K562 (cell line): Measurements from ENCODE around the gene MAP2K3. TPM values are rescaled to one million over a fixed set of nuclear protein-coding genes. Genes with fewer than 3 reads are reported as not detected.
A peak's percentile ranks its signal among the peaks of the same experiment; 100 is the strongest.

Experiments used
- ARNT ChIP-seq, 2 experiments: fragments of 450-650 bp; IDR thresholded peaks; 2 replicates each; pipeline ENCODE4 v1.6.1; 2016; ENCODE audit warnings: mild to moderate bottlenecking in 1 of 2
- ATF1 ChIP-seq, 2 experiments: fragments of 450-650 bp in 1 of 2; IDR thresholded peaks; 2 replicates each; pipeline ENCODE4 v1.6.1; 2016; ENCODE audit warnings: missing compliant biosample characterization in 1 of 2, missing genetic modification characterization in 1 of 2
- CHD1 ChIP-seq: fragments of 200-600 bp; sonication (generic); IDR thresholded peaks from one replicate; pipeline ENCODE4 v1.6.1; 2012; ENCODE audit warnings: mild to moderate bottlenecking, moderate library complexity, low read length, inconsistent platforms
- HIVEP1 ChIP-seq: fragments of 250-450 bp; sonication (Bioruptor Pico); IDR thresholded peaks from 2 replicates; pipeline ENCODE4 v1.4.0; 2020; ENCODE audit warnings: mild to moderate bottlenecking
- JUNB ChIP-seq: fragments of 450-650 bp; formaldehyde crosslinking; conservative IDR thresholded peaks from 2 replicates; pipeline ENCODE4 v1.4.0; 2020; ENCODE audit warnings: mild to moderate bottlenecking
- KLF16 ChIP-seq: IDR thresholded peaks from 2 replicates; pipeline ENCODE4 v1.6.1; 2016; ENCODE audit warnings: antibody characterized with exemption
- MXD1 ChIP-seq: fragments of 250-450 bp; sonication (Bioruptor Pico); IDR thresholded peaks from 2 replicates; pipeline ENCODE4 v1.8.0; 2021; ENCODE audit warnings: borderline replicate concordance, mild to moderate bottlenecking, moderate library complexity; ENCODE audit not compliant: poor library complexity, severe bottlenecking
- NRF1 ChIP-seq, 2 experiments: fragments of 450-650 bp; IDR thresholded peaks in 1 of 2; conservative IDR thresholded peaks in 1 of 2; 2 replicates each; pipeline ENCODE4 v1.6.1; 2014; ENCODE audit warnings: mild to moderate bottlenecking in 2 of 2
- NUFIP1 ChIP-seq: fragments of 450-650 bp; IDR thresholded peaks from 2 replicates; pipeline ENCODE4 v1.6.1; 2018; ENCODE audit not compliant: partially characterized antibody
- PHF20 ChIP-seq: fragments of 450-650 bp; IDR thresholded peaks from 2 replicates; pipeline ENCODE4 v1.6.1; 2018; ENCODE audit not compliant: partially characterized antibody
- POLR2AphosphoS5 ChIP-seq: IDR thresholded peaks from 2 replicates; pipeline ENCODE4 v1.6.1; 2011; ENCODE audit warnings: mild to moderate bottlenecking, low read depth, low read length, moderate library complexity; ENCODE audit not compliant: control insufficient read depth, insufficient read depth
- POLR3G ChIP-seq: IDR thresholded peaks from 2 replicates; pipeline ENCODE4 v1.6.1; 2011; ENCODE audit not compliant: insufficient read length, insufficient replicate concordance; ENCODE audit errors: extremely low read depth
- SAFB2 ChIP-seq: fragments of 200-400 bp; formaldehyde crosslinking; IDR thresholded peaks from 2 replicates; pipeline ENCODE4 v1.6.1; 2018; ENCODE audit warnings: borderline replicate concordance, low read length, low read depth, moderate library complexity; ENCODE audit not compliant: severe bottlenecking
- TCF3 ChIP-seq: sonication (generic); formaldehyde crosslinking; IDR thresholded peaks from 2 replicates; pipeline ENCODE4 v1.4.0; 2020; ENCODE audit warnings: mild to moderate bottlenecking, missing genetic modification reagents
- TRIM25 ChIP-seq: fragments of 450-650 bp; IDR thresholded peaks from 2 replicates; pipeline ENCODE4 v1.7.0; 2016; ENCODE audit warnings: borderline replicate concordance
- ZNF12 ChIP-seq: sonication (generic); formaldehyde crosslinking; IDR thresholded peaks from 2 replicates; pipeline ENCODE4 v1.4.0; 2020; ENCODE audit warnings: mild to moderate bottlenecking, missing genetic modification reagents
- ZNF197 ChIP-seq: fragments of 200-800 bp; sonication (Bioruptor generic); IDR thresholded peaks from 2 replicates; pipeline ENCODE4 v1.6.1; 2016; ENCODE audit warnings: low read depth, missing genetic modification characterization, missing compliant biosample characterization
- ZNF316 ChIP-seq: fragments of 450-650 bp; IDR thresholded peaks from 2 replicates; pipeline ENCODE4 v1.6.1; 2016
- ZNF561 ChIP-seq: fragments of 450-650 bp; formaldehyde crosslinking; conservative IDR thresholded peaks from 2 replicates; pipeline ENCODE4 v1.4.0; 2020; ENCODE audit warnings: mild to moderate bottlenecking, moderate library complexity
- ZNF77 ChIP-seq: fragments of 250-450 bp; sonication (Bioruptor Pico); IDR thresholded peaks from 2 replicates; pipeline ENCODE4 v1.5.0; 2020
- polyA plus RNA-seq, 8 experiments: library from polyadenylated mRNA; depleted of rRNA in 4 of 8; stranded (reverse) in 5 of 8; unstranded in 3 of 8; fragments of >200 nt; fragmentation: Nextera tagmentation in 2 of 8; fragmentation: Illumina TruSeq in 1 of 8; extraction: Ambion mirVana in 2 of 8; extraction: Trizol in 1 of 8; gene quantifications; 2 replicates each; pipeline versions ENCODE4 v1.2.1 to v1.2.3, GENCODE V29; 2011 to 2014; ENCODE audit warnings: inconsistent platforms in 1 of 8, missing spikeins in 1 of 8
- total RNA-seq, 7 experiments: library from RNA; depleted of rRNA in 6 of 7; stranded (reverse); fragments of >200 nt in 6 of 7; fragmentation: Illumina TruSeq in 2 of 7; extraction: Trizol in 2 of 7; gene quantifications; 2 replicates each; pipeline versions ENCODE4 v1.2.1 to v1.2.3, GENCODE V29; 2011 to 2021; ENCODE audit warnings: low replicate concordance in 1 of 7

The MAP2K3 gene
- total and polyA plus RNA-seq, 9 of the 15 experiments (the other 6 are each of a cell fraction or from before 2014, with no cell fraction given), result 0.18 to 14.8 (median 3.5) TPM

GRCh38 chr17:21294321-21295035, 10.0 kb downstream of the MAP2K3 start (continued):
- TF ChIP-seq PHF20 (no peak), ZNF197 (CRISPR knock-in tag) (no peak), TCF3 (CRISPR knock-in tag) (peak; percentile 52), JUNB (CRISPR knock-in tag) (no peak), NUFIP1 (no peak), CHD1 (no peak), ATF1 (CRISPR knock-in tag; IDR thresholded peaks at IDR 0.05) (no peak), ATF1 (tag; IDR thresholded peaks at IDR 0.05) (no peak), NRF1 (conservative IDR thresholded peaks at IDR 0.05 in 1 of 2, IDR thresholded peaks at IDR 0.05 in 1 of 2) (no peak), ZNF316 (peak; percentile 79), KLF16 (no peak), POLR3G (no peak), SAFB2 (no peak), ARNT (IDR thresholded peaks at IDR 0.05) (no peak), MXD1 (CRISPR knock-in tag) (no peak), ZNF12 (no peak), TRIM25 (no peak), HIVEP1 (CRISPR knock-in tag) (no peak), ZNF561 (no peak), POLR2AphosphoS5 (peak; percentile 58; the same call in 1 of the 2 replicates), ZNF77 (CRISPR knock-in tag) (no peak)
